ENCODE data around the gene CYFIP2. TPM values are rescaled to one million over a fixed set of nuclear protein-coding genes. Genes with fewer than 3 reads are reported as not detected.

The CYFIP2 gene
- total RNA-seq, 1 experiment from 2014 or later: 45.1 TPM

DNA sequence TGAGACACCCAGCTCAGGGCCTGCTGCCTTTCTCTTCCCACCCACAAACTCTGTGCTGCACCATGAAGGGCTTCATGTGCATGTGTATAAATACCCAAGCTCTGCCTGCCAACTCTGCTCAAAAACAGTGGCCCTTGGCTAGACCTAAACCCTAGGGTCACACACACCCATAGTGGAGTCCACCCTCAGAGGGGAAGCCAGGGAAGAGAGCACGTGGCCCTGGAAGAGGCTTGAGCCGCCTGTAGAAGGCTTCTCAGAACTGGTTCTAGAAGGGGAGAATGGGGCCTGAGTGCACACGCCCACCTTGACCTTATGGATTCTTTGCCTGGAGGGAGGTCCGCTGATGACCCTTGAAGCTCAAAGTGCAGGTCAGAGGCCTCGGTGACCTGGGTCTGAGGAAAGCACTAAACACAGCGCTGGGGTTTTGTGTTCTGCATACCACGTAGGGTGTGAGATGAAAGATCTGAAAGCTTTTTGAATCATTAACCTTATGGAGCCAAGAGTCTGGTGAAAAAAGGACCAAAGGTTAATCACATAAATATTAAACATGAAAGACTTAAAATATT is 60.6 kb downstream of the CYFIP2 start:
- TF ChIP-seq, protein P1, sequence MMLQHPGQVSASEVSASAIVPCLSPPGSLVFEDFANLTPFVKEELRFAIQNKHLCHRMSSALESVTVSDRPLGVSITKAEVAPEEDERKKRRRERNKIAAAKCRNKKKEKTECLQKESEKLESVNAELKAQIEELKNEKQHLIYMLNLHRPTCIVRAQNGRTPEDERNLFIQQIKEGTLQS (IDR thresholded peaks at IDR 0.05): no peak
- no peak for TF ChIP-seq SRF (IDR thresholded peaks at IDR 0.05; ENCODE audit: low read depth)
- TF ChIP-seq, protein P2, sequence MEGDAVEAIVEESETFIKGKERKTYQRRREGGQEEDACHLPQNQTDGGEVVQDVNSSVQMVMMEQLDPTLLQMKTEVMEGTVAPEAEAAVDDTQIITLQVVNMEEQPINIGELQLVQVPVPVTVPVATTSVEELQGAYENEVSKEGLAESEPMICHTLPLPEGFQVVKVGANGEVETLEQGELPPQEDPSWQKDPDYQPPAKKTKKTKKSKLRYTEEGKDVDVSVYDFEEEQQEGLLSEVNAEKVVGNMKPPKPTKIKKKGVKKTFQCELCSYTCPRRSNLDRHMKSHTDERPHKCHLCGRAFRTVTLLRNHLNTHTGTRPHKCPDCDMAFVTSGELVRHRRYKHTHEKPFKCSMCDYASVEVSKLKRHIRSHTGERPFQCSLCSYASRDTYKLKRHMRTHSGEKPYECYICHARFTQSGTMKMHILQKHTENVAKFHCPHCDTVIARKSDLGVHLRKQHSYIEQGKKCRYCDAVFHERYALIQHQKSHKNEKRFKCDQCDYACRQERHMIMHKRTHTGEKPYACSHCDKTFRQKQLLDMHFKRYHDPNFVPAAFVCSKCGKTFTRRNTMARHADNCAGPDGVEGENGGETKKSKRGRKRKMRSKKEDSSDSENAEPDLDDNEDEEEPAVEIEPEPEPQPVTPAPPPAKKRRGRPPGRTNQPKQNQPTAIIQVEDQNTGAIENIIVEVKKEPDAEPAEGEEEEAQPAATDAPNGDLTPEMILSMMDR (IDR thresholded peaks at IDR 0.05 in 2 of 3, conservative IDR thresholded peaks at IDR 0.05 in 1 of 3; ENCODE audit: borderline replicate concordance in 1 of 3, insufficient read depth in 1 of 3, low read depth in 2 of 3, low read length in 2 of 3): no peak
- no peak for TF ChIP-seq JUND (IDR thresholded peaks at IDR 0.05)
- TF ChIP-seq YY1 (IDR thresholded peaks at IDR 0.05; ENCODE audit: extremely low read depth, insufficient replicate concordance, low read depth, low read length): no peak
- no peak for TF ChIP-seq POLR2AphosphoS5 (IDR thresholded peaks at IDR 0.05; ENCODE audit: low read depth, low read length)
- no peak for TF ChIP-seq ELF1 (IDR thresholded peaks at IDR 0.05; ENCODE audit: borderline replicate concordance, low read depth)
- H3K27ac ChIP-seq (ENCODE audit: low read depth, low read length): no peak overlapping the region
- no peak for ATAC-seq
- H3K9ac ChIP-seq (ENCODE audit: low read length): no peak overlapping the region
- ChIA-PET POLR2A (no interaction called here), CTCF (interaction anchor here (1.6 to 2.6 kb wide), 3 partner anchors 9 to 145 kb away, joined by 4 to 18 read pairs (median 12); no protein-coding TSS in a partner anchor), RAD21 (ENCODE audit: low non-redundant PET in 1 of 2, low total read pairs in 2 of 2, uncharacterized antibody in 2 of 2, unreplicated experiment in 2 of 2) (no interaction called here)
- H3K79me2 ChIP-seq (ENCODE audit: insufficient read depth, low read length): no peaks in the 10 kb centered on the region
- no peak overlapping the region for H3K4me2 ChIP-seq (ENCODE audit: low read length)
- H4K20me1 ChIP-seq (ENCODE audit: insufficient read depth): no peaks in the 10 kb centered on the region
- no peak for DNase-seq (ENCODE audit: low read depth, low spot score)
- H3K9me3 ChIP-seq (ENCODE audit: control insufficient read depth in 1 of 2, insufficient read depth in 1 of 2, low read depth in 1 of 2, low read length in 2 of 2): no peaks in the 10 kb centered on the region
- peaks cover 0 to 4% of the 10 kb centered on the region in 2 experiments; a peak in 1 of 4 replicates for H3K36me3 ChIP-seq (ENCODE audit: control insufficient read depth in 1 of 2, insufficient read depth in 2 of 2, low read length in 2 of 2)
- no peak overlapping the region for H3K4me3 ChIP-seq (replicated peaks in 1 of 2; ENCODE audit: low read depth in 1 of 2, low read length in 2 of 2)
- BruUV-seq (replicated peaks): no TSS peak
- intact Hi-C loops (cut with micrococcal nuclease): no loop called here
- no peaks in the 10 kb centered on the region for H3K27me3 ChIP-seq (ENCODE audit: insufficient read depth, low read length)
- no peaks in the 10 kb centered on the region for H3K9me2 ChIP-seq (ENCODE audit: insufficient read depth)
- no peak overlapping the region for H2AFZ ChIP-seq (ENCODE audit: low read depth, low read length, poor library complexity, severe bottlenecking)
- H3K4me1 ChIP-seq (ENCODE audit: control insufficient read depth in 1 of 2, insufficient read depth in 2 of 2, low read length in 2 of 2): peaks cover 0 to 4% of the 10 kb centered on the region in 2 experiments; a peak in 1 of 4 replicates

Measured in HCT116 (cell line).